Lung (tissue), 12 donors: ENCODE measurements around the gene PNLDC1. TPM values are rescaled to one million over a fixed set of nuclear protein-coding genes. Genes with fewer than 3 reads are reported as not detected.
"Not testable (repeated sequence)": the region's sequence is repeated elsewhere in the genome, so short reads cannot be mapped to it uniquely, and the experiment has no call there.

ENCODE experiments used
- ATAC-seq: fragments of 200-7000 bp; cut with Tn5 transposase; one replicate; pipeline ENCODE4 v1.9.1; 2020; ENCODE audit warnings: moderate number of reproducible peaks; ENCODE audit not compliant: insufficient read depth, low FRiP score
- DNase-seq, 3 donors: peaks; one replicate each; pipeline ENCODE4 v3.0.0-alpha.2; 2013 to 2017
- H3K27ac ChIP-seq, 2 donors: one replicate each; pipeline ENCODE4 v1.5.1; 2013; ENCODE audit warnings: mild to moderate bottlenecking in 2 of 2, moderate library complexity in 2 of 2, control low read depth in 1 of 2, inconsistent platforms in 1 of 2, low read depth in 1 of 2, low read length in 1 of 2
- H3K27me3 ChIP-seq, 3 donors: one replicate each; pipeline ENCODE4 v1.5.1; 2013; ENCODE audit warnings: low read length in 2 of 3; ENCODE audit not compliant: control insufficient read depth in 3 of 3, insufficient read depth in 3 of 3
- H3K36me3 ChIP-seq, 4 donors: one replicate each; pipeline ENCODE4 v1.5.1; 2013; ENCODE audit warnings: low read length in 4 of 4, mild to moderate bottlenecking in 1 of 4, moderate library complexity in 1 of 4; ENCODE audit not compliant: control insufficient read depth in 4 of 4, insufficient read depth in 4 of 4
- H3K4me1 ChIP-seq, 5 donors: one replicate each; pipeline ENCODE4 v1.5.1; 2013; ENCODE audit warnings: low read length in 5 of 5, mild to moderate bottlenecking in 2 of 5, moderate library complexity in 1 of 5; ENCODE audit not compliant: control insufficient read depth in 5 of 5, insufficient read depth in 5 of 5
- H3K4me3 ChIP-seq: one replicate; pipeline ENCODE4 v1.5.1; 2013; ENCODE audit warnings: mild to moderate bottlenecking, control low read depth, moderate library complexity
- H3K9ac ChIP-seq, 2 donors: one replicate each; pipeline ENCODE4 v1.5.1; 2013; ENCODE audit warnings: low read length in 2 of 2, control low read depth in 1 of 2; ENCODE audit not compliant: insufficient read depth in 1 of 2
- H3K9me3 ChIP-seq, 4 donors: one replicate each; pipeline ENCODE4 v1.5.1; 2013; ENCODE audit warnings: low read length in 3 of 4, mild to moderate bottlenecking in 1 of 4, moderate library complexity in 1 of 4; ENCODE audit not compliant: control insufficient read depth in 4 of 4, insufficient read depth in 3 of 4
- CTCF ChIP-seq: IDR thresholded peaks from 2 replicates; pipeline ENCODE4 v1.5.1; 2012; ENCODE audit warnings: mild to moderate bottlenecking; ENCODE audit errors: control extremely low read depth, extremely low read depth
- WGBS, 2 donors: extraction: QIAGEN DNeasy Blood & Tissue Kit; methylation state at CpG; one replicate each; pipeline ENCODE4 v1.1.7; 2013; 5-methylcytosine and 5-hydroxymethylcytosine counted together
- polyA plus RNA-seq, 2 donors: library from polyadenylated mRNA; stranded (reverse); fragments of 200-250 nt; gene quantifications; one replicate each; pipeline ENCODE4 v1.2.1, GENCODE V29; 2013
- total RNA-seq, 2 donors: library from RNA; depleted of rRNA in 1 of 2; stranded (reverse); fragments of >200 nt in 1 of 2; gene quantifications; one replicate each; pipeline ENCODE4 v1.2.1, GENCODE V29; 2014 to 2021
- donor health status: control.
- donor health status: control.
- donor health status: Bipolar disorder and iron deficiency.
- donor health status: healthy.
- donor health status: DM: yes; HTN: yes; CAD: no.

PNLDC1 gene
- total and polyA plus RNA-seq, 4 donors, result 0.14 to 0.28 (median 0.21) TPM

DNA sequence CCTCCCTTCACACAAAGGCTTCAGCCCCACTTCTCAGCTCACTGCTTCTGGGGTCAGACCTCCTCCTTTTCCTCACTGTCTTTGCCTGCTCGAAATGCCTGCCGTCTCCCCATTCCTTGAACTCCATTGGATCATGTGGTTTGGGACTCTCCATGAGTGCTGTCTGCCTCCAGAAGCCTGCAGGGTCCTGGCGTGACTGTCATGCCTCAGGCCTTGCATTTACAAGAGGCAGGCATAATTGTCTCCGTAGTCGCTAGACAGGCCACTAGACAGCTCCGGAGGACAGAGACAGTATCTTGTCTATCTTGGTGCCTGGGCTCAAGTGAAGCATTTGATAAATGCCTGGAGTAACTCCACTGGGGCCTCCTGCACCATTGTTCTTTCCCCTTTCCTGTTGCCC lies 15.3 kb downstream of the PNLDC1 start:
- no peak for TF ChIP-seq CTCF

DNA sequence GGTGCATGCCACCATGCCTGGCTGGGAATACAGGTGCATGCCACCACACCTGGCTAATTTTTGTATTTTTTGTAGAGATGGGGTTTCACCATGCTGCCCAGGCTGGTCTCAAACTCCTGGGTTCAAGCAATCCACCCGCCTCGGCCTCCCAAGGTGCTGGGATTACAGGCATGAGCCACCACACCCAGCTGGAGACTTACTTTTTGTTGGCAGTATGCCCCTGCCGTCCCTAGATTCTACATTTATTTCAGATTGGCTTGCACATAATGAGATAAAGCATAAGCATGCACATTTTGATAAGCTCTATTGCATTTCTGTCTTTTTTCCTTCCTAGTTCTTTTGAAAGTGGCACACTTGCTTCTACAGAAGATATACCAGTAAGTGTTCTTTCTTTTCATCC lies 16.7 kb downstream of the PNLDC1 start:
- H3K4me3 ChIP-seq, H3K36me3 ChIP-seq, H3K27me3 ChIP-seq, H3K4me1 ChIP-seq, H3K27ac ChIP-seq, DNase-seq, H3K9ac ChIP-seq, ATAC-seq, H3K9me3 ChIP-seq: not testable (repeated sequence)
- WGBS, 2 donors, result 82 to 84% methylated on average over 3 of the region's 3 CpGs

More for the DNA sequence above, 15.3 kb downstream of the PNLDC1 start:
- H3K4me3 ChIP-seq, result no peak overlapping the region
- peaks cover 0 to 7% (median 0%) of the 10 kb centered on the region in 5 donors for H3K4me1 ChIP-seq
- WGBS, 2 donors, result 86 to 90% methylated on average over 6 of the region's 6 CpGs
- no peak for ATAC-seq
- no peaks in the 10 kb centered on the region for H3K36me3 ChIP-seq
- no peak overlapping the region for H3K9ac ChIP-seq
- no peaks in the 10 kb centered on the region for H3K9me3 ChIP-seq
- no peaks in the 10 kb centered on the region for H3K27me3 ChIP-seq
- DNase-seq, result no peak
- H3K27ac ChIP-seq, result no peak overlapping the region

DNA sequence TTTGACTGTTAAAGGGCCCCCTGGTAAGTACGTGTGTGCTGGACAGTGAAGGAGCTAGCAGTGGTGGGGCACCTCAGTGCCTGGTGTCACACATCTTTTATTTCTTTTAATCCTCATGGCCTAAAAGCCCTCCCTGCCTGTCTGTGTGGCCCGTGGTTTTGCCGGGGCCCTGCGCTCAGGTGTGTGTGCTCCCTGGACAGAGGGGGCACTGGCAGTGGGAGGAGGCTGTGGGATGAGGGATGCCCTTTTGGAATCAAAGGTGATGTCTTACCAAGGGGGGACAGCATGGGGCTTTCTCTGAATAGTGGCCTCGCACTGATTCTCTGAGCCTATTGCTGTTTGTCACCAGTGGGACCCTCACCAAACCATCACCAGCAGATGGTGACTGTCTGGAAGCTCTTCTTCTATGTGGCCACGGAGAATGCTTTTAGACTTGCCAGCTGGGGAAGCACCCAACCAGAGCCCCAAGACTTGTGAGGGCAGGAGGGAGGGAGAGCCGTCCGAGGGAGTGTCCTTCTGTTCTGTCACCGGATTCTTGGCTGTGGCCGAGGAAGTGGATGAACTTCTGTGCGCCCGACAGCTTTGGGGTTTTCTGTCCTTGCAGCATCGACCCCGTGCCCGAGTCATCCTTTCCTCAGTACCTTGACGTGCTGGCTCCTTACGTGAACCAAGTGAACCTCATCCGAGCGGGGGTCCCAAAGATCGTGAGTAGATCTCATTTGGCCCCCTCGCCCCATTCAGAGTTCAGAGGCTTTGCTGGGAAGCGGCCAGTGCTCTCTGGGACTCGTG lies 18.1 kb downstream of the PNLDC1 start:
- Histone ChIP-seq H3K9me3 (no peaks in the 10 kb centered on the region), H3K27ac (no peak overlapping the region), H3K36me3 (no peaks in the 10 kb centered on the region), H3K27me3 (no peaks in the 10 kb centered on the region), H3K4me1 (peaks cover 0 to 7% (median 0%) of the 10 kb centered on the region in 5 donors), H3K9ac (no peak overlapping the region), H3K4me3 (no peak overlapping the region)
- 78 to 86% methylated on average over 23 of the region's 23 CpGs for WGBS, 2 donors
- DNase-seq, result no peak
- no peak for ATAC-seq
- TF ChIP-seq CTCF, result no peak

DNA sequence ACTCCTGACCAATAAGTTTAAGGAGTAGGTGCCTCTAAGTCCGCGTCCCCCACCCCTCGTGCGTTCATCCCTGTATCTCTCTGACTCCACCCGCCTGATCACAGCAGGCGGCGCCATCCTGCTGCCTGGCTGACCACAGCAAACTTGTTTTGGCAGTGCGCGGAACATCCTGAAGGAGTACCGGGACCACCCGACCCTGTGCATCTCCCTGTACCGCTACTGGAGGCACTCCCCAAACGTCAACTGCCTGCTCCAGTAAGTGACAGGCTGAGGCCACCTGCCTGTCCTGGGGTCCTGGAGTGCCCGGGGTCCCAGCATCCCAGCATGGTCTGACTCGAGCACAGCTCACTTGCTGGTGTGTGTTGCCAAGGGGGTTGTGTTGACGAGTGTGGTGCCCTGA lies 19.0 kb downstream of the PNLDC1 start:
- Histone ChIP-seq H3K4me3 (no peak overlapping the region), H3K9ac (no peak overlapping the region), H3K4me1 (peaks cover 0 to 7% (median 0%) of the 10 kb centered on the region in 5 donors), H3K27me3 (no peaks in the 10 kb centered on the region), H3K36me3 (no peaks in the 10 kb centered on the region), H3K27ac (no peak overlapping the region), H3K9me3 (no peaks in the 10 kb centered on the region)
- 88 to 94% methylated on average over 14 to 16 of the region's 16 CpGs for WGBS, 2 donors
- TF ChIP-seq CTCF, result no peak
- ATAC-seq, result no peak
- no peak for DNase-seq
